Activated T-cell treated with anti-CD3 and anti-CD28 coated beads, Interleukin-2, amount 50 U/mL, for 1 hour (primary cell): Measurements from ENCODE around the gene PURA.
"Not testable (repeated sequence)": the region's sequence is repeated elsewhere in the genome, so short reads cannot be mapped to it uniquely, and the experiment has no call there.

Source experiments
- DNase-seq: peaks from one replicate; pipeline ENCODE4 v3.0.0-alpha.2; 2020

Gene PURA

GRCh38 chr5:140141241-140141640, 27.3 kb downstream of the PURA start:
- DNase-seq, result no peak

- DNase-seq, result no peak
These were observed 28.3 kb downstream of the PURA start for GRCh38 chr5:140142246-140142645.

GRCh38 chr5:140142856-140143255, 28.9 kb downstream of the PURA start:
- no peak for DNase-seq

GRCh38 chr5:140143521-140144258, 29.8 kb downstream of the PURA start:
- no peak for DNase-seq

GRCh38 chr5:140145256-140145655, 31.3 kb downstream of the PURA start:
- no peak for DNase-seq

- DNase-seq, result peak; percentile 69
These were observed 32.1 kb downstream of the PURA start for GRCh38 chr5:140145818-140146522.

- DNase-seq, result no peak
These were observed 32.6 kb downstream of the PURA start for GRCh38 chr5:140146523-140146842.

- no peak for DNase-seq
These were observed 33.6 kb downstream of the PURA start for GRCh38 chr5:140147460-140147859.

GRCh38 chr5:140148508-140148907, 34.6 kb downstream of the PURA start:
- no peak for DNase-seq

GRCh38 chr5:140150201-140150600, 36.3 kb downstream of the PURA start:
- DNase-seq, result no peak

- DNase-seq, result no peak
These were observed 37.5 kb downstream of the PURA start for GRCh38 chr5:140151144-140152021.

- DNase-seq, result no peak
These were observed 38.4 kb downstream of the PURA start for GRCh38 chr5:140152022-140152999.

- DNase-seq, result no peak
These were observed 39.3 kb downstream of the PURA start for GRCh38 chr5:140153255-140153654.

GRCh38 chr5:140153905-140154304, 40.0 kb downstream of the PURA start:
- no peak for DNase-seq

GRCh38 chr5:140154710-140155381, 40.9 kb downstream of the PURA start:
- DNase-seq, result not testable (repeated sequence)

GRCh38 chr5:140157032-140157781, 43.3 kb downstream of the PURA start:
- DNase-seq, result peak; percentile 88

- no peak for DNase-seq
These were observed 45.4 kb downstream of the PURA start for GRCh38 chr5:140159014-140159927.

- no peak for DNase-seq
These were observed 48.4 kb downstream of the PURA start for GRCh38 chr5:140162275-140162674.

GRCh38 chr5:140162781-140163180, 48.9 kb downstream of the PURA start:
- no peak for DNase-seq
